CD4-positive, alpha-beta T cell treated with Interleukin-17A for 4 hours (primary cell): ENCODE data around the gene DENND1A.
"Not testable (repeated sequence)": the region's sequence is repeated elsewhere in the genome, so short reads cannot be mapped to it uniquely, and the experiment has no call there.

Source experiments
- DNase-seq: peaks from one replicate; pipeline ENCODE4 v3.0.0-alpha.2; 2020; ENCODE audit warnings: mixed read lengths

Gene DENND1A

DNA sequence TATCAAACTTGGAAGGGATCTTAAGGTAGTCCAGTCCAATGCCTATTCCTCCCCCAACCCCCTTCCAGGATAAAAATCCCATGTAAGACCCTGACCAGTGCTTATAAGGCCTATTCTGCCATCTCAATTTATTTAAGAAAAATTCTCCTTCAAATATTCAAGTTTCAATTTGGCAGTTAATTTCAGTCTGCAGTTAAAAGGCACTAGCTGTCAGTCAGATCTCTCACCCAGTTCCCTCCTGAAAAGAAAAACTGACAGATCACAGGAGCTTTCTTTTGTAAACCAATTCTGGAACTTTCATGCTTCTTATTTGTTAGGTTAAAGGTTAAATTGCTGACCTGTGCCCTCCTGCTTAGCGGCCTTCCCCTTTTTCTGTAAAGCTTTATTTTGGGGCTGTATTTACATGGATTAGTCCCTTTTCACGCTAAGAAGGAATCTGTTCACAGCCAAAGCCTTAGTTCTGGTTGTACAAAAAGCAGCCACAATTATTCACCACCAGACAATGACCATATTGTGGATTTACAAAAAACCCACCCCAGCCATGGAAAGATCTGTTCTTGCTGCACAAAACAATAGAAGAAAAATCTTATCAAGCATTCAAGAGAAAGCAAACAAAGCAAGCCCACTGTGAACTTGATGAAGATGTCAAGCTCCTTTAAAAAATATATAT is 68.7 kb downstream of the DENND1A start:
- DNase-seq: no peak

DNA sequence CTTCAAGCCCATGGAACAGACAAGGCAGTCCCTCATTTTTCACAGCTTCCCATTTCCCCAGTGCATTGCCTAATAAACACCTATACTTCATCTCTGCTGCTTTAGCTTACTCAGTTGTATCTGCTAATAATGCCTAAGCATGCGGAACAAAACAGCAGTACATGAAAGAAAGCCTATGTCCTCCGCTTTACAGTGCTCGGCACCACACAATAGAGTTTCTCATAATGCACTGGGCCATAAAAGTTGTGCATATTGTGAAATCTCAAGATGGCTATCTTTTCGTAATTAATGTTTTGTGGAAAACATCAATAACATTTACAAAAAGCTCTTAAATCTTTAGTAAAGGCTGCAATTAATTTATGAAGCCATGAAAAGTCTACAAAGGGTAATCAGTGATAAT is 69.3 kb downstream of the DENND1A start:
- DNase-seq: no peak

DNA sequence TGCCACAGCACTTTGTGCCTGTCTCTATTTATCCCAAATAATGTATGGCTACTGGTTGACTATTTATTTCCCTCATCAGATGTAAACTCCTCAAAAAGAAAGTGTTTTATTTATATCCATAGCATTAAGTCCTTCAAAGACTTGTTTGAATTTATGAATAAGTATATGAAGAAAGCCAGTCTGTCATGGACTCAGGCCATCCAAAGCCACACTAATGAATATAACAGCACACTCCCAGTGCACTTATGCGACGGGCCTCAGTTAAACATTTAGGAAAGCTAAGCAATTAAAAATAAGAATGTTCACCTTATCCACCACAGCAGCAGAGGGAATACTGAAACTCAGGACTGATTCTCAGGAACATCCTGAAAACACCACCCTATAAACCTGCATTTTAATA is 77.5 kb downstream of the DENND1A start:
- no peak for DNase-seq

- DNase-seq: no peak
Observed at GRCh38 chr9:123851851-123852250, 78.1 kb downstream of the DENND1A start.

DNA sequence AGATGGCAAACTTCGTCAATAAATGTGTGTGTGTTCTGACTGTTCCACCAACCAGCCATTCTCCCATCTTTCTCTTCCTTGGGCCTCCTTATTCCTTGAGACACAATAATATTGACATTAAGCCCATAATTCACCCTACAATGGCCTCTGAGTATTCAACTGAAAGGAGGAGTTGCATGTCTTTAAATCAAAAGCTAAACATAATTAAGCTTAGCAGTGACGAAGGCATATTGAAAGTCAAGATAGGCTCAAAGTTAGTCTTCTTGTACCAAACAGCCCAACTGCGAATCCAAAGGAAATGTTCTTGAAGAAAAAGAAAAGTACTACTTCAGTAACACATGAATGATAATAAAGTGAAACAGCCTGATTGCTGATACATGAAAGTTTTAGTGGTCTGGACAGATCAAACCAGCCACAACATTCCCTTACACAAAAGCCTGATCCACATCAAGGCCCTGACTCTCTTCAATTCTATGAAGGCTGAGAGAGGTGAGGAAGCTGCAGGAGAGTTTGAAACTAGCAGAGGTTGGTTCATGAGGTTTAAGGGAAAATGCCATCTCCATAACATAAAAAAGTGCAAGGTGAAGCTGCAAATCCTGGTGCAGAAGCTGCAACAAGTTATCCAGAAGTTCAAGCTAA is 81.4 kb downstream of the DENND1A start:
- DNase-seq: no peak

DNA sequence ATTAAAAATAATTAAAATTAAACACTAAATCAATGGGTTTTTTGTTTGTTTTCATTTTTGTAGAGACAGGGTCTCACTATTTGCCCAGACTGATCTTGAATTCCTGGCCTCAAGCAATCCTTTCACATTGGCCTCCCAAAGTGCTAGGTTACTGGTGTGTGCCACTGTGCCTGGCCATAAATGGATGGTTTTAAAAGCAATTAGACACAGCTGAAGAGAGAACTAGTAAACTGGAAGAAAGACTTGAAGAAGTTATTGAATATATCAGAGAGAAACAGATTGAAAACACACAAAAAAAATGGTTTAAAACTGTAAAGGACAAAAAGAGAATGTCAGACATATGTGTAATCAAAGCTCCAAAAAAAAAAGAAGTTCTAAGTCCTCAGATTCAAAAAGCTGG is 83.0 kb downstream of the DENND1A start:
- no peak for DNase-seq

DNA sequence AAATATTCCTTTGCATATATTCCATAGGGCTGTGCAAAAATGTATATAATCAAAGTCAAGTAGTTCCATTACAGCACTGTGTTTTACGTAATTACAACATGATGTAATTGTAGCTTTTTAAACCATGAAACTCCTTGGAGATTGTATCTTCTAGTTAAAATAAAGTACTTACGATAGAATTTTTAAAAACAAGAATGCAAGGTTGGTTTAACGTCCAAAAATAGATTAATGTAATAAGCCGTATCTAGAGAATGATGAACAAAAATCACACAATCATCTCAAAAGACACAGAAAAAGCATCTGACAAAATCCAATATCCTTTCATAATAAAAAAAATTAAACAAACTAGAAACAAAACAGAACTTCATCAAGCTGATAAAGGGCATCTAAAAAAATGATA is 86.2 kb downstream of the DENND1A start:
- no peak for DNase-seq

DNA sequence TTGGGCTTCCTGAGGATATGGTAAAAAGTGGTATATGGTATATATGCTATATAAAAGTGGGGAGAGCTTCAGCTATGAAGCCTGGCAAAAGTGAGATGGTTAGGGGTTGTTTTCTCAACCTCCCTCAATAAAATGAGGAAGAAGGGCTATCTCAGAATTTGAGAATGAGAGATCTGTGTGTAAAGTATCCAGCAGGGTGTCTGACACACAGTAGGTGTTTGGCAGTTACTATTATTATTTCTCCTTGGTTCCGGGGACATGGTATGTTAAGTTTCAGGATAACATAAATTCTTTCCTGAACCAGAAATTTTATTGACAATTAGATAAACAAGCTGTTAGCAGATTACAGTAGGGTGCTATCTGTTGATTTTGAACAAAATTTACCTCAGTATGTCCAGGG is 94.1 kb downstream of the DENND1A start:
- DNase-seq: no peak

- no peak for DNase-seq
Observed at GRCh38 chr9:123834889-123835562, 94.9 kb downstream of the DENND1A start.

DNA sequence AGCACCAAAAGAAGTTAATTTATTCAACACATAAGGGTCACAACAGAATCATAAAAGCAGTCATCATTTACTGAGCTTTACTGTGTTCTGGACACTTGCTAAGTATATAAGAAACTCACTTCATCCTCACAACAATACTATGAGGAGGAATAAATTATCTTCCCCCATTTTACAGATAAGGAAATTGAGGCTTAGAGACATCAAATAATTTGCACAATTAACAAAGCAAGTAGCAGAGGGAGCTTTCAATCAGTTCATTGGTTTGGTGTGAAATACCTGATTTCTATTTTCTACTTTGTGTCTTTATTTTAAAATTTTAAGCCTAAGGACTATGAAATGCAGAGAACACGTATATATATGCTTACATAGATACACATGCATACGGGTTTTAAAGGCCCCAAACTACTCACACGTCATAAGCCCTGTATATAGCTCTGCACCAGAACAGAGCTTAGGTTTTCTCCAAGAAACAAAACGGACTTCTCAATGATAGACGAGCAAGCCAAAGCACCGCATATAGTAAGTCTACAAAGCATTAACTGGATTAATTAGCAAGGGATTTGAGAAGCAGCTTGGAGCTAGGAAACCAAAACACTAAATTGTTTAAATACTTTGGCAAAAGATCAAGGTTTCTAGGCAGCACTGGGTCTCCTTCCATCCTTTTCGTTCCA is 95.6 kb downstream of the DENND1A start:
- DNase-seq: no peak

DNA sequence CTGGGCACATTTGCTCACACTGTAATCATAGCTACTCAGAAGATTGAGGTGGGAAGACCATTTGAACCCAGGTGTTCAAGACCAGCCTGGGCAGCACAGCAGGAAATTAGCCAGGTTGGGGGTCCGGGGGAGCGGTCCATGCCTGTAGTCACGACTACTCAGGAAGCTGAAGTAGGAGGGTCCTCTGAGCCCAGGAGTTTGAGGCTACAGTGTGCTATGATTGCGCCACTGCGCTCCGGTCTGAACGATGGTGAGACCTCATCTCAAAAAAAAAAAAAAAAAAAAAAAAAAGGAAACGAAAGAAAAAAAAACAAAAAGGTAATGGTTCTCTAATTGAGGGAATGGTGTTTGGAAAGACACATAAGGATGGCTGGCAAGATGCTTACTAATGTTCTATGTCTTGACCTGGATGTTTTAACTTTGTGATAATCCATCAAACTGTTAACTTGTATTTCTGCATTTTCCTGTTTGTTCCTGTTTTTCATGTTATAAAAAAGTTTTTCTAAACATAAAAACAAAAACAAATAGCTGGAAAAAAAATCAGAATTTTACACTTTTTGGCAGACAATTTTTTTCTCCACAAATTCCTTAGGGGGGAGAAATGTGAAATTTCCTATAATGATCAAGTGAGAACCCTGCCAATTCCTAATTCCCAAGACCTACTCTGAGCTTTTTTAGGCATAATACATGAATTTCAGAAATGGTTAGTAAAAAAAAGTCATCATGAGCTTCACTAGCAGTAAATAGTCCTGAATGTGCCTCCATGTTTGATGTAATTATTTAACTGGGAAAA is 96.9 kb downstream of the DENND1A start:
- no peak for DNase-seq

DNA sequence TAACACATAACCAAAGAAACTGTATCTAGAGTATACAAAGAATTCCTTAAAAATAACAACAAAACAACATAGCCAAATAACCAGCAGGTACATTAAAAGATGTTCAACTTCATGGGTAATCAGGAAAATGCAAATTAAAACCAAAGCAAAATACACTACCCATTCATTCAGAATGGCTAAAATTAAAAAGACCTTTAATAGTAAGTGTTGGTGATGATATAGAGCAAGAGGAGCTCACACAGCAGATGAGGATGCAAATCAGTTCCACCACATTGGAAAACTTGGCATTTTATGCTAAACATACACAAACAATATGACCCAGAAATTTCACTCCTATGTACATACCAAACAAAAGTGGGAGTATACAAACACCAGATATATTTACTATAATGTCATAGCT is 97.8 kb downstream of the DENND1A start:
- no peak for DNase-seq

- DNase-seq: no peak
Observed at GRCh38 chr9:123828449-123828848, 101.5 kb downstream of the DENND1A start.

DNA sequence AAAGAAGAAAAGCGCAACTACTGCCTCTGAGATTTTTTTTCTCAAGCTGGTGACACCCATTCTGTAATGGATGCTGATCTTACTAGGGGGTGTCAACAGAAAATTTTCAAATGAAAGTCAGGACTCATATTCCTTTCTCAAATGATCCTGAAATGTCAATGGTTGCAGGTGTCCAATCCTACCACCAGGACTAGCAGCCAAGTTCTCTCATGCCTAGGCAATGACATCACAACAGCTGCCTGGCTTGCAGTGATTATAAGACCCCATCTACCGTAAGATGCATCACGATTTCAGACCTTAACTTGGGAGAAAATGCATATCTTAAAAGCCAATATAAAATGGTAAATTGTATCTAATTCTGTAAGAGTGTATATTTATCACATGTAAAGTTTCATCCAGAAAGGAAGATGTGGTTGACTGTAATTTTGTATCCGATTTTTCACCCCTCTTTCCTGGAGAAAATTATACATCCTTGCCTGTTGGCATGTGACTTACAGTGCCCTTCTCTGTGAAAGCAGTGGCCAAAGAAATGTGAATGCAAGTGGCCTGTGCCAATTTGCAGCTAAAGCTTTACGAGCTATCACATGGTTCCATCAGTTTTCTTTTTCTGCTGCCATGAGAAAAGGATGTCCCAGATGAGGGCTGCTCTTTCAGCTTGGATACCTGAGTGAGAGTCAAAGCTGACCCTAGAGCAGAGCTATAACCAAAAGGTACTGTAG is 104.4 kb downstream of the DENND1A start:
- no peak for DNase-seq

- DNase-seq: no peak
Observed at GRCh38 chr9:123823194-123823947, 106.6 kb downstream of the DENND1A start.

- no peak for DNase-seq
Observed at GRCh38 chr9:123821619-123822018, 108.3 kb downstream of the DENND1A start.

- no peak for DNase-seq
Observed at GRCh38 chr9:123820139-123820538, 109.8 kb downstream of the DENND1A start.

DNA sequence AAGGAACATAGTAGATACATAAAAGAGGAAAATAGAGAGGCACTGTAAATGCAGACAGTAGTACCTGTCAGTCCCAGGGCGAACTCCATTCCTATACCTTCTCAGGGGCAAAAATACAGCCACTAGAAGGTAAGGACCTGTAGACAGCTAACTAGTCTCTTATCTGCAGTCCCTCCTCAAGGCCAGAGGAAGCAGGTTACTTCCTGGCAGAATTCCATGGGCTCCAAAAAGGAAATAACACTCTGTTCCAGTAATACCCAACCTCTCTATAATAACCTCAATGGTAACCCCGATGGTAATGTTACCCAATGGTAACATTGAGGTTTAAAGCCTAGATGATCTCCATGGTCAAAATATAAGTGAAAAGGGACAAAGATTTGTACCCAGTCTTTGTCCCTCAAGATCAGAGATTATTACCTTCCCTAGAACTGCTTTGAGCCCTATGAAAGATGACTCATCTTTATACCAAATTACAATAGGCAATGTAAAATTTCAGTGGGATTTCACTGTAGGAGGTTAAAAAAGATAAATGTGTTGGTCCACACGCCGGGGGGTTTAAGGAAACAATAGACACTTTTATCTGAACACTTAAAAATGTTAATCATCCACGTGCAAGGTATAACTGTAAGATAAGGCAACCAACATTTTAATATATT is 113.0 kb downstream of the DENND1A start:
- no peak for DNase-seq

- not testable (repeated sequence) for DNase-seq
Observed at GRCh38 chr9:123815856-123816255, 114.1 kb downstream of the DENND1A start.

GRCh38 chr9:123814496-123814895 is 115.4 kb downstream of the DENND1A start:
- no peak for DNase-seq

GRCh38 chr9:123812984-123813383 is 116.9 kb downstream of the DENND1A start:
- DNase-seq: no peak
